ENCODE measurements around the gene PIP5K1B.

Gene PIP5K1B

DNA sequence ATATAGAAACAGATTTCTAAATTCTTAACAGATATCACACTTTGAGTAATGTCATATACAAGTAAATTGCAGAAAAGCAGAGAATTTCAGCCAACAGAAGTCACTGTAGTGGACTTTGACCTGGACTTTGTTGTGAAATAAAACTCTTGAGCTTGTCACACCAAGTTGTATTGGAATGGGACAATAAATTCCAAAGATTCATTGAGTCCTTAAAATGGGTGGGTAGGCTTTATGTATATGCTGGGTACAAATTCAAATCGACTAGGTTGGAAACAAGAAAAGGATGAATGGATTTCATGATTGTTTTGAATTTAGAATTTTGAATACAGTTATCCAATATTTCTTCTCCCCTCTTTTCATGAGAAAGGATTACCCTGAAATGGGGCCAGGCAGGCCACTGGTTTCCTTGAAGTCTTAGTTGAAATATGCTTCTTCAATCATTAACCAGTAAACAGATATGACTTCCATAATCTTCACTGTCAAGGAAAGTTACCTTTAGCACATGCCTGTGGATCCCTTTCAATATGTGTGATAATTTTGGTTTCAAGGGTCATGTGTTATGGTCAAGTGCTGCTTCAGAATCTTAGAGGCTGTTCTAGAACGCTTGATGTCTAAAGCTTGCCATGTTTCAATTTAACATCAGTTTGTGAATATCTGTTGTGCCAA lies 25.7 kb downstream of the PIP5K1B start:
- H3K27ac ChIP-seq, result no peak overlapping the region
- TF ChIP-seq, protein P1, sequence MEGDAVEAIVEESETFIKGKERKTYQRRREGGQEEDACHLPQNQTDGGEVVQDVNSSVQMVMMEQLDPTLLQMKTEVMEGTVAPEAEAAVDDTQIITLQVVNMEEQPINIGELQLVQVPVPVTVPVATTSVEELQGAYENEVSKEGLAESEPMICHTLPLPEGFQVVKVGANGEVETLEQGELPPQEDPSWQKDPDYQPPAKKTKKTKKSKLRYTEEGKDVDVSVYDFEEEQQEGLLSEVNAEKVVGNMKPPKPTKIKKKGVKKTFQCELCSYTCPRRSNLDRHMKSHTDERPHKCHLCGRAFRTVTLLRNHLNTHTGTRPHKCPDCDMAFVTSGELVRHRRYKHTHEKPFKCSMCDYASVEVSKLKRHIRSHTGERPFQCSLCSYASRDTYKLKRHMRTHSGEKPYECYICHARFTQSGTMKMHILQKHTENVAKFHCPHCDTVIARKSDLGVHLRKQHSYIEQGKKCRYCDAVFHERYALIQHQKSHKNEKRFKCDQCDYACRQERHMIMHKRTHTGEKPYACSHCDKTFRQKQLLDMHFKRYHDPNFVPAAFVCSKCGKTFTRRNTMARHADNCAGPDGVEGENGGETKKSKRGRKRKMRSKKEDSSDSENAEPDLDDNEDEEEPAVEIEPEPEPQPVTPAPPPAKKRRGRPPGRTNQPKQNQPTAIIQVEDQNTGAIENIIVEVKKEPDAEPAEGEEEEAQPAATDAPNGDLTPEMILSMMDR (IDR thresholded peaks at IDR 0.05; ENCODE audit: low read depth, low read length, missing control alignments), result no peak
- no peak overlapping the region for H3K4me3 ChIP-seq (ENCODE audit: low read depth, low read length)
- H3K27me3 ChIP-seq (replicated peaks), result no peaks in the 10 kb centered on the region
- DNase-seq, result no peak
- no peaks in the 10 kb centered on the region for H3K36me3 ChIP-seq (replicated peaks)
- in situ Hi-C loops (cut with HindIII; ENCODE audit: low pct_ligation_motif_present, low sequenced_read_pairs), result no loop called here

DNA sequence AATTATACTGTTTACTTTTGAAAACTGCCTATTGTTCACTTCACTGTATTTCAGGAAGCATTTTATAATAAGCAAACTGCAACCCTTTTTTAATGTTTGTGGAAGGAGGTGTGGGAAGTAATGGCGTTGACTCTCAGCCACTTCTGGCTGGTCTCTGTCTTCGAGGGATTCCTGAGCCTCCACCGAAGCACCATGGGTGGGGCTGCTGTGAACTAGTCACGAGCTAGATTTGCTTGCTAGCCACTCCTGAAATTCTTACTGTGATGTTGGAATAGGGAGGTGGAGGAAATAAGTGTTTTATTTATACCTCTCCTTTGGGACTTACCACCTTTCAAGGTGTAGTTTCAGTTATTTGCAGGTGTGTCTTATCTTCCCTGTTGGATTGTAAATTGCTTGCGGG lies 26.8 kb downstream of the PIP5K1B start:
- TF ChIP-seq, protein P1 (IDR thresholded peaks at IDR 0.05; ENCODE audit: low read depth, low read length, missing control alignments), result no peak
- DNase-seq, result no peak
- H3K4me3 ChIP-seq (ENCODE audit: low read depth, low read length), result no peak overlapping the region
- in situ Hi-C loops (cut with HindIII; ENCODE audit: low pct_ligation_motif_present, low sequenced_read_pairs), result no loop called here
- no peak overlapping the region for H3K27ac ChIP-seq
- H3K36me3 ChIP-seq (replicated peaks), result no peaks in the 10 kb centered on the region
- no peaks in the 10 kb centered on the region for H3K27me3 ChIP-seq (replicated peaks)

DNA sequence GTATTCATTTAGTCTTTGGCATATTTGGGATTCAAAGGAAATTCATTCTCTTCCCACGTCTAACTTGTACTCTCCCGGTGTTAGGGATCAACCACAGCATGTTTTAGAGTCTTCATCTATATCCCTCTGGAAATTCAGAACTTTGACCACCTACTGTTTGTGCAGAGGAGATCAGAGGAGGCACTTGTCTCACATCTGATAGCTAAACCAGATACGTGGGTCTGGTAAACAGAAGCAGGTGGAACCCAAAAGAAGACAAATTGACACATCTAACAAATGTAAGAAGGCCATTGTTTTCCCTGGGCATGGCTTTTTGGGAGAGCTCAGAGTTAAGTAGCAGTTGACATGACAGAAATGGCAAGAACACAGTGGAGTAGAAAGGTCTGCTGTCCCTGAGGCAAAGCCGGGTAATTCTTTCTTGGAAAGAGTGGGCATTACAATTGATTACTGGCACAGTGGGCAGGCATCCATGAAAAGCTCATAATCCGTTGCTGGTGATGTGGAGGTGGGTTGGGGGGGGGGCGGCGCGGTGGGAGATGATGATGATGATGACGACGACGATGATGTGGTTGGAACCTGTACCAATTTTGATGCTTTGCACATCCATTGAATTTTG lies 27.5 kb downstream of the PIP5K1B start:
- Histone ChIP-seq H3K27ac (no peak overlapping the region), H3K27me3 (replicated peaks) (no peaks in the 10 kb centered on the region), H3K4me3 (ENCODE audit: low read depth, low read length) (no peak overlapping the region), H3K36me3 (replicated peaks) (no peaks in the 10 kb centered on the region)
- no peak for DNase-seq
- in situ Hi-C loops (cut with HindIII; ENCODE audit: low pct_ligation_motif_present, low sequenced_read_pairs), result no loop called here
- TF ChIP-seq, protein P1 (IDR thresholded peaks at IDR 0.05; ENCODE audit: low read depth, low read length, missing control alignments), result no peak

DNA sequence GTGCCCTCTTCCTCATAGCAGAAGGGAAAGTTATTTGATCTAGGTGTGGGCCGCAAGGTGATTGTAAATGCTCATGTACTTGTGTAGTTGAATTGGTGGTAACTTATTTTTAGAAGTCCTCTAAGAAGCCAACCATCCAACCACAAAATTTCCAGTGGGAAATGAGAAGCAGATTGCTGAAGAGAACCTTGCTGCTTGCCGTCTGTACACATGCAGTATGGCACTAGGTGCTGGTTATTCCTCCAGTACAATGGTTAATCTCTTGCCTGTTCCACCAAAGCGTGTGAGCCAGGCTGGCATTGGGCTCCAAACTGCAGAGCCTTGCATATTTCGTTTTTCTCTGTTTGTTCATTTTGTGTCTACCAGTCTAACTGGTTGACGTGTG lies 28.0 kb downstream of the PIP5K1B start:
- in situ Hi-C loops (cut with HindIII; ENCODE audit: low pct_ligation_motif_present, low sequenced_read_pairs), result no loop called here
- H3K36me3 ChIP-seq (replicated peaks), result no peaks in the 10 kb centered on the region
- H3K4me3 ChIP-seq (ENCODE audit: low read depth, low read length), result no peak overlapping the region
- H3K27ac ChIP-seq, result no peak overlapping the region
- H3K27me3 ChIP-seq (replicated peaks), result no peaks in the 10 kb centered on the region
- TF ChIP-seq, protein P1 (IDR thresholded peaks at IDR 0.05; ENCODE audit: low read depth, low read length, missing control alignments), result no peak
- DNase-seq, result no peak

DNA sequence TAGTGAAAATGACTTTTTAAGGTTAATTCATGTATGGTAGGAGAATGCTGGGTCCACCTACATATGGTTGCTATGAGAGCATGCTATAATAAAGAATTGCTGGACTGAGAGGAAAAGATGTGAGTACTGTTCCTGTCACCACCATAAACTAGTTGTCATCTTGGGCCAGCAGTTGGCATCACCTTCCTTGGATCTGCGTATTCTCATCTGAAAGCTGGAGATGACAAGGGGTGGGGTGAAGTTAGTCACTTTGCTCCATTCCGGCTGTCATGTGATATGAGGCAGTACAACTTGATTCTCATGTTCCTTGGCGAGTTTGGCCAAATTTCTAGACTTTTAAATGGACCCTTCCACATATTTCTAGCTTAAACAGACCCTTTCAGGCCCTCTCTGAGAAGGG lies 33.3 kb downstream of the PIP5K1B start:
- H3K4me3 ChIP-seq (ENCODE audit: low read depth, low read length), result no peak overlapping the region
- no peak overlapping the region for H3K27ac ChIP-seq
- in situ Hi-C loops (cut with HindIII; ENCODE audit: low pct_ligation_motif_present, low sequenced_read_pairs), result no loop called here
- H3K36me3 ChIP-seq (replicated peaks), result no peaks in the 10 kb centered on the region
- H3K27me3 ChIP-seq (replicated peaks), result no peaks in the 10 kb centered on the region
- no peak for DNase-seq
- TF ChIP-seq, protein P1 (IDR thresholded peaks at IDR 0.05; ENCODE audit: low read depth, low read length, missing control alignments), result no peak
